Limb (tissue), 2 donors: Measurements from ENCODE around the gene CCDC158.
"Not testable (repeated sequence)": the region's sequence is repeated elsewhere in the genome, so short reads cannot be mapped to it uniquely, and the experiment has no call there.

Experiments used
- DNase-seq, 2 donors: peaks; one replicate each; pipeline ENCODE4 v3.0.0-alpha.2; 2016; ENCODE audit errors: extremely low spot score in 2 of 2

CCDC158 gene

GRCh38 chr4:76430519-76431388, 9.8 kb upstream of the CCDC158 start:
- peak in 1 of 2 donors; percentile 77 for DNase-seq

DNA sequence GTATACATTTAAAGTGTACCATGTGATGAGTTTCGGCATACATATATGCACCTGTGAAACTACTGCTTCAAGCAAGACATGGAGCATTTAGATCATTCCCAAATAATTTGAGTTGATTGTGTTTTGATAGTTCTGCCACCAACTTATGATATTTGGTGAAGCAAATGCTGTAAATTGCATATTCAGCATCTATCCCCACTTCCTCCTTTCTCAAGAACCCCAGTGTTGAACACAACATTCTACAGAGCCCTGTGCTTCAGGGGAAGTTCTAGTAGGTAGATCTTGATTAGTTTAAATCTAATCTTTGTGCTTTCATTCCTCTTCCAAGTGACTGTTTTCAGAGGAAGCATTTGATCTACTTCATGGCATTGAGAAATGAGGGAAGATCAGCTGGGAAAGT, 8.7 kb upstream of the CCDC158 start:
- no peak for DNase-seq

DNA sequence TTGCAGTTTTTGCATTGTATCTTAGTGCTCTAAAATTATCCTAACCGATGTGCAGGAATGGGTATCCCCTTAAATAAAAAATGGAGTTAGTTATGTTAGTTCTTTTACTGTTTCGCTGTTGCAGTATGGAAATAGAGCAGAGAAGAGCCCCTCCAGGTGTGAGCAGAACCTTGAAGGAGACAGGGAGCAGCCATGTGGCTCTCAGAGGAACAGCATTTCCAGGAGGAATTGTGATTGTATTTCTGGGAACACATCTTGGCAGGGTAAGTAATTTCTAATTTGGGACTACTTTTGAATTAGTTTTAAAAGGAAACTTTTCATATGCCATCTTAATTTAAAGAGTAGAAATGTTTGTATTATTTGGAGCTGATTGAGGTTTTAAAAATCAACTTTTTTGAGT, 5.3 kb upstream of the CCDC158 start:
- no peak for DNase-seq

- DNase-seq, result not testable (repeated sequence)
These were observed 2.2 kb upstream of the CCDC158 start for GRCh38 chr4:76423159-76423558.

DNA sequence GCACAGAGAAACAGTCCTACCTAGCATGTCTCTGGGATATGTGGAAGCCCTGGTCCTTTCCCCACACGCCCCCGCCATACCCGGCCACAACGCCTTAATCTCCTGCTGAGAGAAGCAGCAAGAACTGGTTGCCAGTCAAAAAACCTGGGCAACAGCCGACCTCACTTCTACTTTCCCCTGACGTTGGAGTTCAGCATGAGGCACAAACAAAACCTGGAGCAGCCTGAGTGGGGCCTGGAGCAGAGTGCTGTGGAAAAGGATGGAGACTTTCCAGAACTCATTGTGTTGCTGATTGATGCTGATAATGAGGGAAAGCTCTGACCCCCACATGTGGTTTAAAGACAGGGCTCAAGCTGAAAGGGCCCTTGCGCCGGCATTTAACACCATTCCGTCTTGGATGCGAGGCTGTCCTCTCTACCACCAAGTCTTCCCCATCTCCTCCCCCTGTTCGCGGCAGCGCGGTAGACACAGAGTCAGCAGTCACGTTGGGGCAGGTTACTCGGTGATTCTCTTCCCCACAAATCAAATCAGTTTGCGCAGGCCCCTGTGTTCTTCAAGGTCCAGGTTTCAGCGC, 666 bp downstream of the CCDC158 start:
- DNase-seq, result peak in 1 of 2 donors; percentile 36

DNA sequence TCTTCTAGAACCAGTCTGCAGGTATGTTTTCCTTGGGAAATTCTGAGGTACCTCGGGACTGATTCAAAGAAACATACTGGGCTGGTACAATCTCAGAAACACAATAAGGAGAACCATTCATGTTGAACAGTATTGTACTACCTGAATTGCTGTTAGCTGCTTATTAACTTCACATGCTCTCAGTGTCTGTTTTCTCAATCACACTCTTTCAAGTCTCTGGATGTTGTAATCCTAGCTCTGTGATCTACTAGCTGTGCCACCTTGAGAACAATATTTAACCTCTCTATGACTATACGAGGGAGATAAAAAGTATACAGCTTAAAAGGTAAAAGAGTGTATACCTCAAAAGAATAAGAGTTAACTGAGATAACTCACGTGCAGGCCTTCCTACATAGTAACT, 10.3 kb downstream of the CCDC158 start:
- no peak for DNase-seq

DNA sequence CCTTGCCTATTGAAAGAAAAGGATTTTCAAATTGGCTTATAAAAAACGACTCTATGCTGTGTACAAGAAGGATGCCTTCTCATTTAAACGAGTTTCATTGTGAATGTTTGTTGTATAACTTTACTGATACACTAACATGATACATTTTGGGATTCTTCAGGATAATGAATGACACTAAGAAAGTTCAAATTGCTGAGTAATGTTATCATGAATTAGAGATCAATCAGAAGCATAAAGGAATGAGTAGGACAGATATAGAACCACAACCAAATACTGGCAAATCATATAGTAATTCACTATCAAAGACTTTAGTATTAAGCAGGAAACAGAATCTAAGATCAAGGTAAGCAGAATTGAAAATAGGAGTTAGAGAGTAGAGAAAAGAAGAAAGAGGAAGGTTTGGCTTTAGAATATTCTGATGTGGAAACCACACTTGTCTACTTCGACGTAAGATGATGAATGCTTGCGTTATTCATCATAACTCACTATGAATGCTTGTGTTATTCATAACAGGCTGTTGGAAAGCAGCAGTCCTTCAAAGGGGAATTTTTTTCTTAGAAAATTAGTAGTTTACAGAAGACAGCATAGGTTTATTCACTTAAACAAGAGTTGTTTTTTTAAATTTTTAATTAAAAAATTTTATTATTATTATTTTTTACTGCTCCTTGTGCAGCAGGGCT, 13.4 kb downstream of the CCDC158 start:
- no peak for DNase-seq

DNA sequence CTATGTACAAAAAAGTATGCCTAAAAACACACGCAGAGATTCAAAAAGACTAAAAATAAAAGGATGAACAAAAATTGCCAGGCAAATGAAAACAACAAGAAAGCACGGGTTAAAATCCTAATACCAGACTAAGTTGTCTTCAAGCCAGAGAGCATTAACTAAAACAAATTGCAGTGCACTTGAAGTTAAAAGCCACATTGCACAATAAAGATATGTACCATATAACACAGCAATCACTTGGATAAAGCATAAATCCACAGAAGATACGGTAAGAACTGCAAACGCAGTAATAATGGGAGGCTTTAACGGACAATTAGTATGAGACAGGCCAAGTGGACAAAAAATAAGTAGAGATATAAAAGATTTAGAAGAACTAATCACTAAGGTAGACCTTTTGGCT, 14.9 kb downstream of the CCDC158 start:
- no peak for DNase-seq

DNA sequence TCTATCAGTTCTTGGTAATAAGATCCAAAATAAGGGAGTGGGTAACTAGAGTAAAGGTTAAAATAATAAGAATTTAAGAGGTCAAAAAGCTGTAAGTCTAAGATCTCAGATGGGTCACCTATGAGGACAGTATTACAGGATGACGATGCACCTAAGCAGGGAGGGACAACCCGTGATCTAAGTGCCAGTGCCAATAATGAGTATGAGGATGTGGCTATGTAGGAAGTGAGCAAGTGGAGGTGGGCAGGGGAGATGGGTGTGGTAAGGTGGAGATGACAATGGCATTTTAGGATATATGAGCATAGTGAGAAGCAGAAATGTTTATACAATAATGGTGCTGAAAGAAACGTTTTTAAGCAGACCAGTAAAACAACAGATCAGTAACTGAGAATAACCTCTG, 19.3 kb downstream of the CCDC158 start:
- DNase-seq, result no peak

GRCh38 chr4:76388160-76388908, 32.6 kb downstream of the CCDC158 start:
- no peak for DNase-seq

GRCh38 chr4:76386566-76387305, 34.2 kb downstream of the CCDC158 start:
- DNase-seq, result no peak

DNA sequence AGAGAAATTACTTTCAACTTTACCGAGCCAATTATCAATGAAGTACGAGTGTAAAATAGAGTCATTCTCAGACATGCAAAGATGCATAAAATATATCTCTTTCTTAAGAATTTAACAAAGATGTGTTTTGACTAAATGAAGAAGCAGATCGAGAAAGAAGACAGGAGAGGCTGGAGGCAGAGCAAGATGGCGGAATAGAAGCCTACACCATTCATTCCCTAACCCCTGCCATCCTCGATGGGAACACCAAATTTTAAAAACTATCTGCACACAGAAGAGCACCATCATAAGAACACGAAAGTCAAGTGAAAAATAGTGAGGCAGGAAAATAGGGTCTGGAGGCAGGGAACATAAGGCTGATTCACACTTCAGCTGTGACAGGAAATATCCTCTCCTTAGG, 35.0 kb downstream of the CCDC158 start:
- DNase-seq, result no peak

DNA sequence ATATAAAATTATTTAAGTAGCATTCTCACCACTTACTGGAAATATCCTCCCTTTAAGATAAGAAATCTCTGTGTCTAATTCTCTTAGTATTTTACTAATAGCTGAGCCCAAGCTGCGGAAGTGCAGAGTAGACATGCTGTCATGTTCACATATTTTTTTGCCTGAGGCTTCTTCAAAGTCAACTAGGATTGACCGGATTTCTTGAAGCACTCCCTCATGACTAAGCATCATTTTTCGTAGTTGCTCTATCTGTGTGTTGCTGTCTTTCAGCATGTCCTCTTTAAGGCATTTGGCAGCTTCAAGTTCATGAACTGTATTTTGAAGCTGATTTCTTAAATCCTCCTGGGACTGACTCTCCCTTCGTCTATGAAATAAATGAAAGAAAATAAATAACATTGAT, 36.9 kb downstream of the CCDC158 start:
- no peak for DNase-seq

- DNase-seq, result no peak
These were observed 37.9 kb downstream of the CCDC158 start for GRCh38 chr4:76383001-76383400.

- no peak for DNase-seq
These were observed 39.0 kb downstream of the CCDC158 start for GRCh38 chr4:76381986-76382385.

- DNase-seq, result no peak
These were observed 40.4 kb downstream of the CCDC158 start for GRCh38 chr4:76380561-76380960.

- no peak for DNase-seq
These were observed 43.0 kb downstream of the CCDC158 start for GRCh38 chr4:76377911-76378310.

- no peak for DNase-seq
These were observed 43.5 kb downstream of the CCDC158 start for GRCh38 chr4:76377481-76377901.

DNA sequence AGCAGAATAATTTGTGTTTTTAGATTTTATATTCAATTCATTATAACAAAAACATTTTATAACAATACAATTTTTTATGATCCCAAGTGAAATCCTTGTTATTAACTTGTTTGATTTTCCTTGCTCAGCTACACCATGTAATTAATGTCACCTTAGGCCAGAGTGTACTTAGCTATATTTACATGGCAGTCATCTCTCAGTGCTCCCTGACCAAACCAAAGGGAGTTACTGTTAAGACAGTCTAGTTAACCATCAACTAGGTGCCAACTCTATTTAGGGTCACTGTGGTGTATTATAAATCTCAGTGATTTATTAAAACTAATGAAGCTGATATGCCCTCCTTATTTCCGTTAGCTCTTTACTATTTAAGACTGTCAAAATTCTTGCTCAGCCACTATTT, 44.4 kb downstream of the CCDC158 start:
- no peak for DNase-seq

GRCh38 chr4:76375703-76376102, 45.2 kb downstream of the CCDC158 start:
- no peak for DNase-seq

GRCh38 chr4:76374798-76375197, 46.1 kb downstream of the CCDC158 start:
- DNase-seq, result no peak
